ENCODE measurements around the gene TM4SF4. TPM values are rescaled to one million over a fixed set of nuclear protein-coding genes. Genes with fewer than 3 reads are reported as not detected.

The TM4SF4 gene
- total and polyA plus RNA-seq, 2 of the 8 experiments (the other 6 are each of a cell fraction or from before 2014, with no cell fraction given), result not detected

- Histone ChIP-seq H3K79me2 (ENCODE audit: control insufficient read depth in 1 of 2, insufficient read depth in 2 of 2, low read length in 2 of 2) (no peaks in the 10 kb centered on the region), H3K18ac (ENCODE audit: extremely low read depth, low read length) (no peak overlapping the region), H2AFZ (ENCODE audit: low read length) (no peak overlapping the region), H3K79me1 (ENCODE audit: low read depth, low read length) (no peaks in the 10 kb centered on the region), H2AK5ac (ENCODE audit: low read depth, low read length) (no peak overlapping the region), H3K4me2 (ENCODE audit: insufficient read depth in 1 of 2, low read depth in 2 of 2, low read length in 2 of 2) (no peak overlapping the region), H3K14ac (ENCODE audit: insufficient read length) (no peak overlapping the region), H3K23ac (ENCODE audit: insufficient read length) (no peak overlapping the region), H3K9ac (replicated peaks in 1 of 4; ENCODE audit: extremely low read depth in 1 of 4, low read depth in 3 of 4, low read length in 3 of 4) (no peak overlapping the region), H4K8ac (ENCODE audit: extremely low read depth, insufficient read depth, low read length) (no peak overlapping the region), H4K5ac (ENCODE audit: insufficient read length, low read depth, low read length) (no peak overlapping the region), H2BK120ac (replicated peaks; ENCODE audit: low read depth, low read length) (no peak overlapping the region), H3K56ac (replicated peaks; ENCODE audit: insufficient read length, low read depth, low read length) (no peak overlapping the region), H3K4me3 (ENCODE audit: extremely low read depth in 1 of 4, insufficient read depth in 2 of 4, low read depth in 3 of 4, low read length in 4 of 4) (no peak overlapping the region), H3K27me3 (replicated peaks in 1 of 4; ENCODE audit: control insufficient read depth in 3 of 4, extremely low read depth in 1 of 4, insufficient read depth in 3 of 4, low read length in 3 of 4) (no peaks in the 10 kb centered on the region), H4K91ac (replicated peaks; ENCODE audit: insufficient read length, low read length) (no peak overlapping the region), H3K4me1 (replicated peaks in 1 of 4; ENCODE audit: control insufficient read depth in 3 of 4, insufficient read depth in 4 of 4, low read length in 3 of 4) (no peaks in the 10 kb centered on the region), H4K20me1 (replicated peaks in 1 of 2; ENCODE audit: control insufficient read depth in 1 of 2, insufficient read depth in 2 of 2, low read length in 2 of 2) (no peaks in the 10 kb centered on the region), H2BK15ac (ENCODE audit: low read length) (no peak overlapping the region), H3K9me3 (ENCODE audit: insufficient read depth in 2 of 2, low read depth in 1 of 2, low read length in 1 of 2) (no peaks in the 10 kb centered on the region), H3K27ac (ENCODE audit: low read depth, low read length) (no peak overlapping the region), H2BK20ac (ENCODE audit: low read length) (no peak overlapping the region), H3K36me3 (ENCODE audit: control insufficient read depth in 2 of 4, insufficient read depth in 4 of 4, low read length in 3 of 4) (no peaks in the 10 kb centered on the region), H3K4ac (replicated peaks; ENCODE audit: insufficient read length, low read depth, low read length) (no peak overlapping the region), H2BK12ac (ENCODE audit: low read depth, low read length) (no peak overlapping the region), H3K23me2 (ENCODE audit: low read depth, low read length) (no peaks in the 10 kb centered on the region), H2BK5ac (ENCODE audit: low read depth, low read length) (no peak overlapping the region)
- POLR2A ChIA-PET (ENCODE audit: partially characterized antibody), result no interaction called here
- WGBS, 2 experiments (ENCODE audit: extremely low coverage in 1 of 2, insufficient coverage in 1 of 2, insufficient read length in 1 of 2, insufficient replicate concordance in 2 of 2, low coverage in 1 of 2, low lambda C conversion rate in 2 of 2, missing lambda C conversion rate in 1 of 2), result 85% methylated on average over 2 of the region's 2 CpGs; no CpG with 5 or more reads in 1 of the 2 experiments
- no peak for TF ChIP-seq HDAC6 (IDR thresholded peaks at IDR 0.05; ENCODE audit: low read depth, low read length)
- no peak for TF ChIP-seq SIRT6 (IDR thresholded peaks at IDR 0.05; ENCODE audit: low read length)
- no peak for TF ChIP-seq TBP (IDR thresholded peaks at IDR 0.05; ENCODE audit: low read depth, low read length)
- no peak for TF ChIP-seq RAD21 (IDR thresholded peaks at IDR 0.05 in 1 of 2, conservative IDR thresholded peaks at IDR 0.05 in 1 of 2; ENCODE audit: low read depth in 2 of 2, low read length in 2 of 2)
- no peak for TF ChIP-seq SP2 (IDR thresholded peaks at IDR 0.05; ENCODE audit: low read length)
- no peak for TF ChIP-seq KDM4A (IDR thresholded peaks at IDR 0.05; ENCODE audit: low read depth, low read length, severe bottlenecking)
- TF ChIP-seq CREB1 (IDR thresholded peaks at IDR 0.05), result no peak
- CTCF ChIA-PET (ENCODE audit: partially characterized antibody), result no interaction called here
- no peak for FAIRE-seq
- DNase-seq (ENCODE audit: low read depth in 1 of 2, low spot score in 2 of 2), result no peak
These were observed 11.9 kb upstream of the TM4SF4 start for GRCh38 chr3:149462581-149463011.

Measured in H1 (cell line).